ENCODE measurements around the gene RB1. TPM values are rescaled to one million over a fixed set of nuclear protein-coding genes. Genes with fewer than 3 reads are reported as not detected.

The RB1 gene
- total and polyA plus RNA-seq, 4 donors, result 10.0 to 69.9 (median 26.1) TPM

GRCh38 chr13:48266701-48267639 is 36.6 kb upstream of the RB1 start:
- WGBS, 2 donors, result 92 to 95% methylated on average over 2 of the region's 2 CpGs
- DNase-seq, result no peak
- no peak overlapping the region for H3K4me3 ChIP-seq
- no peaks in the 10 kb centered on the region for H3K27me3 ChIP-seq (ENCODE audit: control insufficient read depth in 3 of 3, insufficient read depth in 3 of 3, low read length in 2 of 3)
- ATAC-seq (ENCODE audit: insufficient read depth, low FRiP score), result no peak
- no peak for TF ChIP-seq CTCF (IDR thresholded peaks at IDR 0.05; ENCODE audit: control extremely low read depth, extremely low read depth)
- peaks cover 13 to 42% (median 28%) of the 10 kb centered on the region in 4 donors for H3K36me3 ChIP-seq (ENCODE audit: control insufficient read depth in 4 of 4, insufficient read depth in 4 of 4, low read length in 4 of 4)
- no peak overlapping the region for H3K27ac ChIP-seq (ENCODE audit: low read depth in 1 of 2, low read length in 1 of 2)
- H3K9ac ChIP-seq (ENCODE audit: insufficient read depth in 1 of 2, low read length in 2 of 2), result no peak overlapping the region
- no peaks in the 10 kb centered on the region for H3K9me3 ChIP-seq (ENCODE audit: control insufficient read depth in 4 of 4, insufficient read depth in 3 of 4, low read length in 3 of 4)
- peaks cover 0 to 10% (median 0%) of the 10 kb centered on the region in 5 donors for H3K4me1 ChIP-seq (ENCODE audit: control insufficient read depth in 5 of 5, insufficient read depth in 5 of 5, low read length in 5 of 5)

- DNase-seq (no peak), ATAC-seq (ENCODE audit: insufficient read depth, low FRiP score) (no peak)
- peaks cover 0 to 13% (median 0%) of the 10 kb centered on the region in 5 donors for H3K4me1 ChIP-seq (ENCODE audit: control insufficient read depth in 5 of 5, insufficient read depth in 5 of 5, low read length in 5 of 5)
- WGBS, 2 donors, result 94 to 96% methylated on average over 4 of the region's 4 CpGs
- H3K36me3 ChIP-seq (ENCODE audit: control insufficient read depth in 4 of 4, insufficient read depth in 4 of 4, low read length in 4 of 4), result peaks cover 13 to 35% (median 21%) of the 10 kb centered on the region in 4 donors
- H3K9me3 ChIP-seq (ENCODE audit: control insufficient read depth in 4 of 4, insufficient read depth in 3 of 4, low read length in 3 of 4), result no peaks in the 10 kb centered on the region
- H3K27me3 ChIP-seq (ENCODE audit: control insufficient read depth in 3 of 3, insufficient read depth in 3 of 3, low read length in 2 of 3), result no peaks in the 10 kb centered on the region
- no peak for TF ChIP-seq CTCF (IDR thresholded peaks at IDR 0.05; ENCODE audit: control extremely low read depth, extremely low read depth)
- H3K4me3 ChIP-seq, result no peak overlapping the region
- H3K9ac ChIP-seq (ENCODE audit: insufficient read depth in 1 of 2, low read length in 2 of 2), result no peak overlapping the region
- H3K27ac ChIP-seq (ENCODE audit: low read depth in 1 of 2, low read length in 1 of 2), result no peak overlapping the region
Observed at GRCh38 chr13:48268019-48268418, 35.5 kb upstream of the RB1 start.

GRCh38 chr13:48273346-48273745 is 30.2 kb upstream of the RB1 start:
- ATAC-seq (ENCODE audit: insufficient read depth, low FRiP score), result no peak
- 90 to 98% methylated on average over 4 of the region's 4 CpGs for WGBS, 2 donors

More at GRCh38 chr13:48273346-48273745, 30.2 kb upstream of the RB1 start:
- Histone ChIP-seq H3K4me3 (no peak overlapping the region), H3K4me1 (ENCODE audit: control insufficient read depth in 5 of 5, insufficient read depth in 5 of 5, low read length in 5 of 5) (peaks cover 0 to 3% (median 0%) of the 10 kb centered on the region in 5 donors), H3K36me3 (ENCODE audit: control insufficient read depth in 4 of 4, insufficient read depth in 4 of 4, low read length in 4 of 4) (peaks cover 4 to 11% (median 8%) of the 10 kb centered on the region in 4 donors), H3K27ac (ENCODE audit: low read depth in 1 of 2, low read length in 1 of 2) (no peak overlapping the region), H3K9me3 (ENCODE audit: control insufficient read depth in 4 of 4, insufficient read depth in 3 of 4, low read length in 3 of 4) (no peaks in the 10 kb centered on the region), H3K9ac (ENCODE audit: insufficient read depth in 1 of 2, low read length in 2 of 2) (no peak overlapping the region), H3K27me3 (ENCODE audit: control insufficient read depth in 3 of 3, insufficient read depth in 3 of 3, low read length in 2 of 3) (no peaks in the 10 kb centered on the region)
- TF ChIP-seq CTCF (IDR thresholded peaks at IDR 0.05; ENCODE audit: control extremely low read depth, extremely low read depth), result no peak
- no peak for DNase-seq

Measured in lung (tissue), 12 donors.